ENCODE results near the gene NINJ1.

NINJ1 gene, protein sequence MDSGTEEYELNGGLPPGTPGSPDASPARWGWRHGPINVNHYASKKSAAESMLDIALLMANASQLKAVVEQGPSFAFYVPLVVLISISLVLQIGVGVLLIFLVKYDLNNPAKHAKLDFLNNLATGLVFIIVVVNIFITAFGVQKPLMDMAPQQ

DNA sequence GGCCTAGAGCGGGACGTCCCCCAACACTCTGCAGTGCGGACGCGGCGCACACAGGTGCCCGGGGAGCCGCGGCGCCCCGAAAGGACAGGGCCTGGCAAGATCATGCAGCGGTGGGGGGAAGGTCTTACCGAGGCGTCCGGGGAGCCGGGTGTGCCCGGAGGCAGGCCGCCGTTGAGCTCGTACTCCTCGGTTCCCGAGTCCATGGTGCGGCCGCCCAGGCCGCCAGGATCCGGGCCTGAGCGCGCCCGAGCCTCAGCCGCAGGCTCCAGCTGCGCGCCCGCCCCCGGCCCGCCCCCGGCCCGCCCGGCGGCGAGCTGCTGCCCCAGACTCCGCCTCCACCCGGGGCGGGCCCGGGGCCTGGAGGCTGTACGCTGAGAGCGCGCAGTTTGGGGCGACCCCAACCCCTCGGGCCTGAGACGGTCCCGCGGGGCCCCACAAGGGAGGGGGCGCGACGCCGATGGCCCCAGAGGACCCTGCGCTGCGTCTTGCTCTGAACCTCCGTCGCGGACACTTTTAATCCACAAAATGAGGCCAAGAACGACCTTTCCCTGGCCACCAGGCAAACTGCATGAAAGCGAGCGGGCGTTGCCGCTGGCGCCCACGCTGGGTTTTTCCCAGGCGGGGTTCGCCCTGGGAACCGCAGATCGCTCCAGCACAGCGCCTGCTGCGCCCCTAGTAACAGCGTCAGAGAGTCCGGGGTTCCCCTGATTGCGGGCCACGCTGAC lies at the start of gene NINJ1:
NINJ1 (minus strand) TSS at position 237 of the 725 bp plus-strand sequence; CDS start at position 203, 34 bp downstream.
- no peak for DNase-seq (ENCODE audit: low read depth, low spot score)

- DNase-seq (ENCODE audit: low read depth, low spot score), result no peak
Measured at GRCh38 chr9:93183131-93183662, 49.1 kb upstream of the NINJ1 start.

DNA sequence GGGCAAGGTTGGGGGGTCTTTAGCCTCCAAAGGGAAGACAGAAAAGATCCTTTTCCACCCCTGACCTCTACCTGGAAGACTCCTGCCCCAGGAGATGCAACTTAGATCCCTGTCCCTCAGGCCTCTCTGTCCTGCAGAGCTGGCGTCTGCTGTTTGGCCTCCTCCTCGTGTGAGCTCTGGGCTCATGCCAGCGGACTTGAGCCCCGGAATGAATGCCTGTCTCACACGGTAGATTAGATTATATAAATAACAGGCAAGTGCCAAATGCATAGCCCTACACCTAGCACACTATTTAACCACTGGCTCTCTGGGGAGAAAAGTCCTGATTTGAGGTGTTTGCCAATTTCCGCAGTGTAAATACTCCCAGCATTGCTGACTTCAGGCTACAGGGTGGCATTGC lies 48.5 kb upstream of the NINJ1 start:
- no peak for DNase-seq (ENCODE audit: low read depth, low spot score)

DNA sequence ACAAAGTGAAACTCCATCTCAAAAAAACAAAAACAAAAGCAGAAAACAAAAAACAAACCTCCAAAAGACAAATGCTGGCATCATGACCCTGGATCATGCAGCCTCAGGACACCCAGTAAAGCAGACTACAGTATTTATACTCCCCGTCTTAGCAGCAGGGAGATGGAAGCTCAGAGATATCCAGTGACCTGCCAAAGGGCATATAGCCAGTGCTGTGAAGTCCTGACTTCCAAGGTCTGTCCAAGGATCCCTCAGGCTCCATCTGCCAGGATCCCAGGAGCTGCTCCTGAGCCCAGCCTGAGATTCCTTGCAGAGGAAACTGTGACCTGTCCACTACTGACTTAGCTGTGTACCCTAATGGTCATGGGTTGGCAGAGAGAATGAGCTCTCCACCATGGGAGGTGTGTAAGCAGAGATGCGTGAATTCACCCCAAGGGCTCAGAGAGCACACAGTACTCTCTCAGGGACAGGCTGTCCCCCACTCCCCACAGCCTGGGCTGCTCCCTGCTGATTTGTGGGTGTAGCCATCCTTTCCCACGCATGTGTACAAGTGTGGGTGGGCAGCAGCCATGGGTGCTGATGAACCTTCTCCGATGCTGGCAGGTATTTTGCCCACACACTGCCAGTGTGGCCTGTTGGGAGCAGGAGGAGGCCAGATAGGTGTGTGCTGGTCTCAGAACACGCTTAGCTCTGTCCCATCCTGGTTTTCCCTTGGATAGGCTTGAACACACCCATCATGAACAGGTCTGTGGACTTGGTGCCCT lies 47.8 kb upstream of the NINJ1 start:
- no peak for DNase-seq (ENCODE audit: low read depth, low spot score)

GRCh38 chr9:93180938-93181337 lies 46.9 kb upstream of the NINJ1 start:
- DNase-seq (ENCODE audit: low read depth, low spot score), result no peak

- DNase-seq (ENCODE audit: low read depth, low spot score), result no peak
Measured at GRCh38 chr9:93178851-93179786, 45.1 kb upstream of the NINJ1 start.

DNA sequence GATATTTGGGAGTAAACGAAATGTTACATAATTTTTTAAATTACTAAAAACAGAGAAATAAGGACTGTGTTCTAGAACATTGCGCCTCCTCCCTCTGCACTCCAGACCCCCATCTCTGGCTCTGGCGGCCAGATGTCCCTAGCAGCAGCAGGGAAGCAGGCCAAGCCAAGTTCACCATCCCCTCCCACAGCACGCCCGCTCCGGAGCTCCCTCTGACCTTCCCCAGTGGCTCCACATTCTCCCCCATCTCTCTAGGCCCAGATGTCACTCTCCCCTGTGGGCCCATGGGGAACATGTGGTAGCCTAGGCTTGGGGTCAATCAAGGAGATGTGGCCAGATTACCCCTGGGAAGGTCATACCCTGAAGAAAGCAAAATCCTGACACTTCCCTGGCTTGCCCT lies 43.6 kb upstream of the NINJ1 start:
- DNase-seq (ENCODE audit: low read depth, low spot score), result no peak

DNA sequence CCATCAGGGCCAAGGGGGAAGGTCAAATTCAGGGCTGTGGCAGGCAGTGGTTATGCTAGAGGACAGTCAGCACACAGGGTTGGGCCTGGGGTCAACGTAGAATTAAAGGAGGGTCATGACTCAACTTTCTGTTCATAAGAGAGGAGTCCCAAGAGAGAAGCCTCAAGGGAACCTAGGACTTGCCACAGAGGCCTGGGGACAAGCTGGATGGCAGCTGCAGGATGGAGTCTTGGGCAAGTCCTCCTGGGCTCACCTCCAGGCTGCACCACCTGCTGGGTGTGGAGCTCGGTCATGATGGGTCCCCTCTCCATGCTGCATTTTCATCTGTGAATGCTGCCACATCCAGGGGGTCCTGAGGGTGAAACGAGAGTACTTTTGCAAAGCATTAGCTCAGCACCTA lies 40.9 kb upstream of the NINJ1 start:
- no peak for DNase-seq (ENCODE audit: low read depth, low spot score)

DNA sequence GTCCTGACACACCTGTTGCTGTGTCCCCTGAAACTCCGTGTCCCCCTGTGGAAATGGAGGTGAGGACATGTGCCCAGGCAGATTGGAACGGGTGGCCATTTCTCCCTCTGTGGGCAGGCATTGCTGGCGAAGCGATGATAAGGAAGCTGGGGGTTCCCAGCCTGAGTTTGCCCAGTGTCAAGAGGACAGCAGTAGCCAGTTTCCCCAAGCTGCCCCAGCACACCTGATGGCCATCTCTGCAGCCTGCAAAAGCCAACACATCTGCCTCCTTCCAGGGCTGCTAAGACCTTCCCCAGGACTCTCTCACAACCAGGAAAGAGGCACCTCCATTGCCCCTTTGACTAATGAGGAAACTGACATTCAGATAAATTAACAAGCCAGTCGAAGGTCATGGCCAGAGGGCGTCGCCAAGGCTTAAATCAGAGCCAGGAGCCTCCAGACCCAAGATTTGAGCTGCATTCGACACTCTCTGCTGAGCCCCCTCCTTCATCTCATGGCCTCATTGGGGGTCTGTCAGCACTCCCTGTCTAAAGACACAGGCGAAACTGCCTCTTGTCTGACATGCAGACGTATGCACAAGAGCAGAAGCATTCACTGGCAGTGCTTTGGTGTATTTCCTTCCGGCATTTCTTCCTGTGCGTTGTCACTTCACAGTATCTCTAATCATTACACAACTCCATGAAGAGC lies 39.5 kb upstream of the NINJ1 start:
- no peak for DNase-seq (ENCODE audit: low read depth, low spot score)

DNA sequence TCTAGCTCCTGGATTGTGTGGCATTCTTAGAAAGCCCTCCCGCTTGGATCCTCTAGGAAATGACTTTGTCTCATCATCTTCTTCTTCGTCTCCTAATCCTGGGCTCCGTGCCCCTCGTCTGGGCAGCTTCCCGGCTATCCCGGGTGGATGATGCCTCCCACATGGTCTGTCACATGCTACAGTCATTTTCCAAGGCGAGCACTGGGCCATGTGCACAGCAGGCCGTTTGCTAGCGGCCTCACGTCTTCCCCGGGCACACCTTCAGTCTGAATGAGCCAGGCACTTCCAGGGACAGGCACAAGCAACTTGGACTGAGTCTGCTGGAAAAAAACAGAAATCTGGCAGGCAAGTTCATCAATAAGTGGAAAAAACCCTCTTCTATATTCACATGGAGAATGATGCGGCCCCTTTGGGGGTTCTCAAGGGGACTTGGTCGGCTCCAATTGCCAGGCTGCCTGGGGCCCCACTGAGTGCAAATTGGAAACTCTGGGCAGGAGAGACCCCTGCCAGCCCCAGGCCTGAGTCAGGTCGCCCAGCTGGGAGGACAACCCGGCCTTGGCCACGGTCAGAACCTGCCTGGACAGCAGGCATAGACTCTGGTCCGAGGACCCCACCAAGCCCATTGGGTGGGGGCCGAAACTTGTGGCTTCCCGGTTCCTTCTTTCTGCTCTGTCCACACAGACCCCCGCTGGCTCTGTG lies 38.8 kb upstream of the NINJ1 start:
- DNase-seq (ENCODE audit: low read depth, low spot score), result no peak

GRCh38 chr9:93171261-93171990 lies 37.4 kb upstream of the NINJ1 start:
- no peak for DNase-seq (ENCODE audit: low read depth, low spot score)

DNA sequence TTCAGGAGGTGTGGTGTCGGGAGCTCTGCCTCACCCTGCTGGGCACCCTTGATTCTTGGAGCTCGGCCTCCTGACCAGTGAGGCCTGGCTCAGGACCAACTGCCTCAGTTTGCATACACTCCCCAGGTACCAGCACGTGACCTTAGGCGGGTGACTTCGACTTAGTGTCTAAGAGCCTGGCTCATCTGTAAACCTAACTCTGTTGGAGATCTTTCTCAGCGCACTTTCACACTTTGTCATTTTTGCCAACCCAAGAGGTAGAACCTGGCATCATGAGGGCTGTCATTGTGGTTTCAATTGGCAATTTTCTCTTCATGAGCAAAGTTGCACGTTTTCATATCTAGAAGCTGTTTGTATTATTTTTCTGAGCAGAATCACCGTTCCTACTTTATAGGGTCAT lies 36.5 kb upstream of the NINJ1 start:
- no peak for DNase-seq (ENCODE audit: low read depth, low spot score)

DNA sequence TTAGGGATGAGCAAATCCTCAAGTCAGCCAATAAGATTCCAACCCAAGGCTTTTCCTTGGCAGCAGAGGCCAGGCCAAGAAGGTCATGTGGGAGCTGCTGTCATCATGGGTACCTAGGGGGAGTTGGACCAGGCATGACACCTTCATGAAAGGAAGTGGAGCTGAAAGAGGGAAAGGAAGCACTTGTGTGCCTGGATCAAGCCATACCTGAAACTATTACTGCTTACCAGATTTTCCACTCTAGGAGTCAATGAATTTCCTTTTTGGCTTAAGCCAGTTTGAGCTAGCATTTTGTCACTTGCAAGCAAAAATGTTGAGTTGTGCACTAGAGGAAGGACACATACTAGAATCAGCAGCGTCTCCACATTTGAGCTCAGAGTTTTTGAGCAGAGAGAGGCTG lies 35.4 kb upstream of the NINJ1 start:
- DNase-seq (ENCODE audit: low read depth, low spot score), result no peak

DNA sequence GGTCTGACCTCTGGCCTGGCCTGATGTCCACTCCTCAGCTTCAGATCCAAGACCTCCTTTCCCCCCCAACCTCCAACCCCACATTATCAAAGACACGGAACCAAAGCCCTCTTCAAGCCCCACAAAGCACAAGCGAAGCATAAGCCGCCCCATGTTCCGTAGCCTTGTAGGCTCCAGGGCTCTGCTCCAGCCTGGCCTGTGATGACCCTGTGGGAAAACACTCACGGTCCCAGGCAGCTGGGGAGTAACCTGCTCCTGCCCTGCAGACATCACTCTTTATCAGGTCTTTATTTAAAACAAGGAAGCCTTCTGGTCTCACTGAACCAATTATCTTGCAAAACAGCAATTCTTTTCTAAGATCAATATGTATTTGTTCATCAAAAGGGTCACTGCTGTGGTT lies 34.5 kb upstream of the NINJ1 start:
- DNase-seq (ENCODE audit: low read depth, low spot score), result no peak

- no peak for DNase-seq (ENCODE audit: low read depth, low spot score)
Measured at GRCh38 chr9:93167838-93168237, 33.8 kb upstream of the NINJ1 start.

DNA sequence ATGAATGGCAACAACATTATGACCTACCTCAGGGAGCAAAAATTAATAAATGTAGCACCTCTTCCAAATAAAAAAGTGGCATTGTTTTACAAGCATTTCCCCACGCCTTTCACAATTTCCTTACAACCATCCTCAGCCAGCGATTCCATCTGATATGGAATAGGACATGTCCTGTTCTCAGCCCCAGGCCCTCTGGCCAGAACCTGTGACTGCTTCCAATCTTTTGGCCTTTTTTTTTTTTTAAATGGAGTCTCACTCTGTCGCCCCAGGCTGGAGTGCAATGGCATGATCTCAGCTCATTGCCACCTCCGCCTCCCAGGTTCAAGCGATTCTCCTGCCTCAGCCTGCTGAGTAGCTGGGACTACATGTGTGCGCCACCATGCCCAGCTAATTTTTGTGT lies 33.1 kb upstream of the NINJ1 start:
- no peak for DNase-seq (ENCODE audit: low read depth, low spot score)

DNA sequence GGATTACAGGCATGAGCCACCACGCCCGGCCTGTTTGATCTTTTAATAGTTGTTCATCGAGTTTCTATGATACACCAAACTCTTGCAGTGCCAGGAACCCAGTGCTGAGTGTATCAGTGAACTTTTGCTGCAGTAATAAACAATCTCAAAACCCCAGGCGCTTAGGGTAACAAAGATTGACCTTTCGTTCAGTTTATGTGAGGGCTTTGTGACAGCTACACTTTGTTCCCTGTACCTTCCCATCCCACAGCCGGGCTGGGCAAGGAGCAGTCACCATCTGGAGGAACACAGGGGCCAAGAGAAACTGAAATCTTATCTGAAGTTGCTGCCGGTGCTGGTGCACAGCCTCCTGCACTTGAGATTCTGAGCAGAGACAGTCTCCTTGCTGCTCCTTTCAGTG lies 32.6 kb upstream of the NINJ1 start:
- DNase-seq (ENCODE audit: low read depth, low spot score), result no peak

- DNase-seq (ENCODE audit: low read depth, low spot score), result no peak
Measured at GRCh38 chr9:93164085-93164484, 30.0 kb upstream of the NINJ1 start.

DNA sequence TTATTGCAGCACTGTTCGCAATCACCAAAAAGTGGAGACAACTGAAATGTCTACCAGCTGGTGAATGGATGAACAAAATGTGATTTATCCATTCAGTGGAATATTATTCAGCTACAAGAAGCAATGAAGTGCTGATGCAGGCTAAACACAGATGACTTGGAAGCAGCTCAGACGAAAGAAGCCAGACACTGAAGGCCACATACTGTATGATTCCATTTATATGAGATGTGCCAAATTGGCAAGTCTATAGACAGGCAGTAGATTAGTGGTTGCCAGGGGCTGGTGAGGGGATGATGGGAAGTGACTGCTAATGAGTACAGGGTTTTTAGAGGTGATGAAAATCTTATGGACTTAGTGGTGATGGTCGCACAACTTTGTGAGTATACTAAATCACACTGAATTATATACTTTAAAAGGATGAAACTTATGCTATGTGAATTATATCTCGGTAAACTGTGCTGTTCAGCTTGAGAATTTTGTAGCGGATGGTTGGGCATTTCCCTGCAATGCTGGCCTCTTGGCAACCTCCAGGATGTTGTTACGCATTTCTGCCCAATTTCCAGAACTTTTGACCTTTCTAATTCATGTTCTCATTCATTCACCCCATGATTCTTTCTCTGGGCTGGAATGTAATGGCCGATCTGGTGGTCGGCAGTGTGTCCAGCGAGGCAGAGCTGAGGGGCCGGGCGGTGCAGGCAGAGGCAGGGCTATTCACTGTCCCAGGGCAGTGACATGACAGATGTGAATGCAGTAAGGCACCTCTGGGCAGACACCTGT lies 27.9 kb upstream of the NINJ1 start:
- DNase-seq (ENCODE audit: low read depth, low spot score), result no peak
